CD14-positive monocyte (primary cell): Measurements from ENCODE around the gene NHERF2. TPM values are rescaled to one million over a fixed set of nuclear protein-coding genes. Genes with fewer than 3 reads are reported as not detected.

Experiments
- DNase-seq, 3 donors: peaks; one replicate each; pipeline ENCODE4 v3.0.0-alpha.2; 2011 to 2022
- H2AFZ ChIP-seq: 2 replicates; pipeline ENCODE4 v1.6.0; 2012; ENCODE audit warnings: mild to moderate bottlenecking, low read depth, low read length, inconsistent platforms; ENCODE audit not compliant: insufficient read depth, poor library complexity, severe bottlenecking
- H3K27ac ChIP-seq, 2 donors: 1 replicate in 1 of 2; 2 replicates in 1 of 2; pipeline ENCODE4 v1.5.1; 2012 to 2013; ENCODE audit warnings: low read length in 2 of 2, control low read depth in 1 of 2, inconsistent platforms in 1 of 2, low read depth in 1 of 2, mild to moderate bottlenecking in 1 of 2
- H3K27me3 ChIP-seq, 2 donors: one replicate each; pipeline versions ENCODE4 v1.6.0 to v1.6.1; 2011 to 2013; ENCODE audit warnings: low read length in 2 of 2; ENCODE audit not compliant: control insufficient read depth in 2 of 2, insufficient read depth in 2 of 2
- H3K36me3 ChIP-seq, 2 donors: replicated peaks in 1 of 2; 1 replicate in 1 of 2; 2 replicates in 1 of 2; pipeline versions ENCODE4 v1.5.1 to v1.6.1; 2012 to 2013; ENCODE audit warnings: low read length in 2 of 2, control low read depth in 1 of 2, inconsistent platforms in 1 of 2, mild to moderate bottlenecking in 1 of 2; ENCODE audit not compliant: insufficient read depth in 2 of 2, control insufficient read depth in 1 of 2
- H3K4me1 ChIP-seq, 2 donors: 1 replicate in 1 of 2; 2 replicates in 1 of 2; pipeline versions ENCODE4 v1.5.1 to v1.6.1; 2012 to 2013; ENCODE audit warnings: low read length in 2 of 2, control low read depth in 1 of 2, inconsistent platforms in 1 of 2, mild to moderate bottlenecking in 1 of 2, moderate library complexity in 1 of 2; ENCODE audit not compliant: insufficient read depth in 2 of 2, control insufficient read depth in 1 of 2
- H3K4me2 ChIP-seq: replicated peaks from 2 replicates; pipeline ENCODE3; 2012; ENCODE audit warnings: low read length, moderate library complexity, mild to moderate bottlenecking; ENCODE audit not compliant: poor library complexity, severe bottlenecking; ENCODE audit errors: extremely low read depth
- H3K4me3 ChIP-seq, 3 experiments: fragments of 200-600 bp in 1 of 3; sonication (generic) in 1 of 3; replicated peaks in 1 of 3; 1 replicate in 2 of 3; 2 replicates in 1 of 3; pipeline ENCODE4 v1.5.1; 2011 to 2013; ENCODE audit warnings: low read length in 3 of 3, mild to moderate bottlenecking in 3 of 3, control low read depth in 2 of 3, low read depth in 2 of 3, inconsistent platforms in 1 of 3, moderate library complexity in 1 of 3
- H3K79me2 ChIP-seq: 2 replicates; pipeline ENCODE4 v1.6.0; 2012; ENCODE audit warnings: mild to moderate bottlenecking, control low read depth, inconsistent platforms, low read length, moderate library complexity; ENCODE audit not compliant: insufficient read depth
- H3K9ac ChIP-seq: 2 replicates; pipeline ENCODE4 v1.6.0; 2017; ENCODE audit warnings: low read length, mild to moderate bottlenecking; ENCODE audit not compliant: insufficient read depth, poor library complexity, severe bottlenecking
- H3K9me3 ChIP-seq, 2 donors: replicated peaks in 1 of 2; 1 replicate in 1 of 2; 2 replicates in 1 of 2; pipeline versions ENCODE4 v1.5.1 to v1.6.1; 2012 to 2013; ENCODE audit warnings: low read length in 2 of 2, control low read depth in 1 of 2; ENCODE audit not compliant: control insufficient read depth in 1 of 2, insufficient read depth in 1 of 2
- H4K20me1 ChIP-seq: 2 replicates; pipeline ENCODE4 v1.6.0; 2012; ENCODE audit warnings: mild to moderate bottlenecking, low read length, control low read depth, moderate library complexity; ENCODE audit not compliant: insufficient read depth
- H3K27ac Mint-ChIP-seq, 7 donors: one replicate each; pipeline ENCODE4 v1.8.0; 2020; ENCODE audit warnings: mild to moderate bottlenecking in 7 of 7, mixed read lengths in 7 of 7, moderate library complexity in 6 of 7, inconsistent platforms in 2 of 7
- H3K27me3 Mint-ChIP-seq, 3 donors: one replicate each; pipeline ENCODE4 v1.8.0; 2021 to 2022; ENCODE audit warnings: low read depth in 3 of 3, mild to moderate bottlenecking in 3 of 3, mixed read lengths in 3 of 3, moderate library complexity in 3 of 3, inconsistent platforms in 1 of 3
- H3K36me3 Mint-ChIP-seq, 2 donors: one replicate each; pipeline ENCODE4 v1.8.0; 2020; ENCODE audit warnings: mixed read lengths in 2 of 2, inconsistent platforms in 1 of 2, mild to moderate bottlenecking in 1 of 2
- H3K4me1 Mint-ChIP-seq: one replicate; pipeline ENCODE4 v1.8.0; 2020; ENCODE audit warnings: mild to moderate bottlenecking, mixed read lengths
- H3K4me3 Mint-ChIP-seq, 2 donors: one replicate each; pipeline ENCODE4 v1.8.0; 2020; ENCODE audit warnings: mild to moderate bottlenecking in 2 of 2, mixed read lengths in 2 of 2, moderate library complexity in 1 of 2
- H3K9me3 Mint-ChIP-seq, 7 donors: one replicate each; pipeline ENCODE4 v1.8.0; 2020 to 2022; ENCODE audit warnings: mixed read lengths in 7 of 7, mild to moderate bottlenecking in 6 of 7, moderate library complexity in 6 of 7, inconsistent platforms in 2 of 7
- CTCF ChIP-seq: fragments of 200-600 bp; IDR thresholded peaks from one replicate; pipeline ENCODE4 v1.8.0; 2022; ENCODE audit warnings: antibody characterized with exemption, mild to moderate bottlenecking
- WGBS: methylation state at CpG from one replicate; pipeline ENCODE4 v1.1.5; 2013; ENCODE audit warnings: missing lambda C conversion rate; ENCODE audit not compliant: insufficient coverage; 5-methylcytosine and 5-hydroxymethylcytosine counted together
- intact Hi-C, 2 donors: fragments of 100-400 bp; cut with micrococcal nuclease; formaldehyde crosslinking; loops; one replicate each; pipeline versions ENCODE4 v1.15.0 to v1.15.1; 2023
- polyA plus RNA-seq, 3 donors: library from polyadenylated mRNA; depleted of rRNA in 1 of 3; unstranded in 2 of 3; stranded (reverse) in 1 of 3; fragments of 300-500 nt in 2 of 3; fragments of >200 nt in 1 of 3; fragmentation: Illumina TruSeq in 2 of 3; gene quantifications; 1 replicate in 2 of 3; 2 replicates in 1 of 3; pipeline ENCODE4 v1.2.3, GENCODE V29; 2012 to 2021

The NHERF2 gene
- polyA plus RNA-seq, 3 donors, result 0.66 to 8.2 (median 0.78) TPM

GRCh38 chr16:2078096-2078495, 51.4 kb downstream of the NHERF2 start:
- no peak overlapping the region for H3K4me3 ChIP-seq
- H3K9me3 ChIP-seq, result no peaks in the 10 kb centered on the region
- Mint-ChIP-seq H3K27ac (no peak overlapping the region), H3K9me3 (no peaks in the 10 kb centered on the region), H3K27me3 (peaks cover 0 to 3% (median 1%) of the 10 kb centered on the region in 3 donors), H3K4me1 (no peaks in the 10 kb centered on the region), H3K4me3 (no peak overlapping the region), H3K36me3 (peaks cover 60 to 83% of the 10 kb centered on the region in 2 donors)
- H3K27me3 ChIP-seq, result no peaks in the 10 kb centered on the region
- intact Hi-C loops, result no loop called here
- no peaks in the 10 kb centered on the region for H3K79me2 ChIP-seq
- H2AFZ ChIP-seq, result no peak overlapping the region
- no peak for TF ChIP-seq CTCF
- no peaks in the 10 kb centered on the region for H3K4me1 ChIP-seq
- DNase-seq, result no peak
- no peak overlapping the region for H3K4me2 ChIP-seq
- H3K36me3 ChIP-seq, result peaks cover 77 to 92% of the 10 kb centered on the region in 2 donors
- H3K27ac ChIP-seq, result no peak overlapping the region
- H4K20me1 ChIP-seq, result no peaks in the 10 kb centered on the region
- 95% methylated on average over 4 of the region's 7 CpGs for WGBS
- H3K9ac ChIP-seq, result no peak overlapping the region

GRCh38 chr16:2078691-2079090, 52.0 kb downstream of the NHERF2 start:
- peaks cover 75 to 92% of the 10 kb centered on the region in 2 donors for H3K36me3 ChIP-seq
- Mint-ChIP-seq H3K4me1 (no peaks in the 10 kb centered on the region), H3K27me3 (peaks cover 0 to 3% (median 2%) of the 10 kb centered on the region in 3 donors), H3K9me3 (no peaks in the 10 kb centered on the region), H3K36me3 (peaks cover 58 to 80% of the 10 kb centered on the region in 2 donors), H3K27ac (no peak overlapping the region), H3K4me3 (no peak overlapping the region)
- no peaks in the 10 kb centered on the region for H3K9me3 ChIP-seq
- no peaks in the 10 kb centered on the region for H3K27me3 ChIP-seq
- intact Hi-C loops, result no loop called here
- H3K4me2 ChIP-seq, result no peak overlapping the region
- no peak overlapping the region for H3K27ac ChIP-seq
- H3K9ac ChIP-seq, result no peak overlapping the region
- 99% methylated on average over 23 of the region's 23 CpGs for WGBS
- H4K20me1 ChIP-seq, result no peaks in the 10 kb centered on the region
- no peak for TF ChIP-seq CTCF
- H2AFZ ChIP-seq, result no peak overlapping the region
- no peaks in the 10 kb centered on the region for H3K4me1 ChIP-seq
- H3K79me2 ChIP-seq, result no peaks in the 10 kb centered on the region
- no peak overlapping the region for H3K4me3 ChIP-seq
- DNase-seq, result no peak
